ENCODE data around the gene FIGLA. TPM values are rescaled to one million over a fixed set of nuclear protein-coding genes. Genes with fewer than 3 reads are reported as not detected.
A peak's percentile ranks its signal among the peaks of the same experiment; 100 is the strongest.

Gene FIGLA
- total and polyA plus RNA-seq, 5 donors: not detected

DNA sequence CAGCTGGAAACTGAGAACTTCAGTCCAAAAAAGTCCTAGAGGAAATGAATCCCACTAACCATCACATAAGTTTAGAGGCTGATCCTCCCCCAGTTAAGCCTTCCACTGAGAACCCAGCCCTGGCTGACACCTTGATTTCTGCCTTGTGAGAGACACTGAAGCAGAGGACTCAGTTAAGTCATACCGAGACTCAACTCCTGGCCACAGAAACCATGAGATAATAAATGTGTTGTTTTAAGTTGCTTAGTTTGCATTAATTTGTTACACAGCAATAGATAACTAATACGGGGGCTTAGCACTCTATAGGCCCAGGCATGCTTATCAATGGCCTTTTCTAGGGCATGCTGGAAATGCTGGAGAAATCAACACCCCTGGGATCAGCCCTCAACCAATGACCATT, 19.0 kb downstream of the FIGLA start:
- no peaks in the 10 kb centered on the region for H3K9me3 ChIP-seq (ENCODE audit: control insufficient read depth, low read length)
- H3K4me1 ChIP-seq (ENCODE audit: control insufficient read depth, insufficient read depth, low read length): no peaks in the 10 kb centered on the region
- no peak overlapping the region for H3K4me3 ChIP-seq (ENCODE audit: low read length)
- no peaks in the 10 kb centered on the region for H3K27me3 ChIP-seq (ENCODE audit: control insufficient read depth, insufficient read depth)
- ATAC-seq (no peak), DNase-seq (no peak)
- 67% methylated on average over 2 of the region's 2 CpGs for WGBS
- intact Hi-C loops (cut with DNase I): no loop called here
- no peak overlapping the region for H3K27ac ChIP-seq (ENCODE audit: low read length)

DNA sequence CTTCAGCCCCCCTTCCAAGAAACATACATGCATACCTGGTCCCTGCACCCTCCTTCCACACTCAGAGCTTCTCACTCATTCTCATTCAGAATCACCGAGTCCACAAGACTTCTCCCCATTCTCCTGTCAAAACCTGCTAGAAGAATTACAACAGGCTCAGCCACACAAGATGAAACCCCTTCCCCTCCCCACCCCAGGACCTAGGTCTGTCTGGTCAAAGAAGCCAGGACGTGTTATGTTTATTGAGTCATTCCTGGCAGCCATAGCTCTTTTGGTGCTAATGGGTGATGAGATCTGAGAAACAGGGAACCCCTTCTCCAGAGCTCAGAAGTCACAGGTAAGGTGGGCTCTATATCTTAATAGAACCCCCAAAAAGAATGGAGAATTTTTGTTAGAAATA, 21.0 kb downstream of the FIGLA start:
- no peak overlapping the region for H3K27ac ChIP-seq (ENCODE audit: low read length)
- H3K27me3 ChIP-seq (ENCODE audit: control insufficient read depth, insufficient read depth): peaks cover 2% of the 10 kb centered on the region
- H3K4me3 ChIP-seq (ENCODE audit: low read length): no peak overlapping the region
- ATAC-seq: no peak
- DNase-seq: no peak
- H3K9me3 ChIP-seq (ENCODE audit: control insufficient read depth, low read length): no peaks in the 10 kb centered on the region
- intact Hi-C loops (cut with DNase I): no loop called here
- no peaks in the 10 kb centered on the region for H3K4me1 ChIP-seq (ENCODE audit: control insufficient read depth, insufficient read depth, low read length)
- WGBS: 62% methylated on average over 2 of the region's 2 CpGs

DNA sequence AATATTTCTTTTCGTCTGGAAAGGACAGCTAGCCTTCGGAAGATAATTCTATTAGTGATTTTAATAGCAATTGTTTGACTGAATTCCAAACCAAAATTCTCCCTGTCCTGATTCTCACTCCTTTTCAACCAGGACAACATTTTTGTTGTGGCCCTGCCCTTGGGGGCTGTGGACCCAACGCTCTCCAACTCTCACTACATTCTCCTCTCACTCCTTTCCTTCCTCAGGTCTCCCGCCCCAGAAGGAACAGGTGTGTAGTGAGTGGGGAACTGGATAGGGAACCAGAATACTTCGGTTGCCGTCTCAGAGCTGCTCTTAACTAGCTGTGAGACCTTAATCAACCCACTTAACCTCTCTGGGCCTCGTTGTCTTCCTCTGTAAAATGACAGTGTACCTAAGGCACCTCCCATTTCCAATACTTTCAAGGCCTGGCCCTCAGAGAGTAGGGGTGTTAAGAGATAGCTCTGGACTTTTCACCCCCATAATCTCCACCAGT, 21.8 kb downstream of the FIGLA start:
- Histone ChIP-seq H3K27me3 (ENCODE audit: control insufficient read depth, insufficient read depth) (peaks cover 3% of the 10 kb centered on the region), H3K4me3 (ENCODE audit: low read length) (peak overlapping the region; percentile 63), H3K9me3 (ENCODE audit: control insufficient read depth, low read length) (no peaks in the 10 kb centered on the region), H3K4me1 (ENCODE audit: control insufficient read depth, insufficient read depth, low read length) (no peaks in the 10 kb centered on the region), H3K27ac (ENCODE audit: low read length) (no peak overlapping the region)
- 52% methylated on average over 7 of the region's 7 CpGs for WGBS
- intact Hi-C loops (cut with DNase I): no loop called here
- ATAC-seq: no peak
- no peak for DNase-seq

DNA sequence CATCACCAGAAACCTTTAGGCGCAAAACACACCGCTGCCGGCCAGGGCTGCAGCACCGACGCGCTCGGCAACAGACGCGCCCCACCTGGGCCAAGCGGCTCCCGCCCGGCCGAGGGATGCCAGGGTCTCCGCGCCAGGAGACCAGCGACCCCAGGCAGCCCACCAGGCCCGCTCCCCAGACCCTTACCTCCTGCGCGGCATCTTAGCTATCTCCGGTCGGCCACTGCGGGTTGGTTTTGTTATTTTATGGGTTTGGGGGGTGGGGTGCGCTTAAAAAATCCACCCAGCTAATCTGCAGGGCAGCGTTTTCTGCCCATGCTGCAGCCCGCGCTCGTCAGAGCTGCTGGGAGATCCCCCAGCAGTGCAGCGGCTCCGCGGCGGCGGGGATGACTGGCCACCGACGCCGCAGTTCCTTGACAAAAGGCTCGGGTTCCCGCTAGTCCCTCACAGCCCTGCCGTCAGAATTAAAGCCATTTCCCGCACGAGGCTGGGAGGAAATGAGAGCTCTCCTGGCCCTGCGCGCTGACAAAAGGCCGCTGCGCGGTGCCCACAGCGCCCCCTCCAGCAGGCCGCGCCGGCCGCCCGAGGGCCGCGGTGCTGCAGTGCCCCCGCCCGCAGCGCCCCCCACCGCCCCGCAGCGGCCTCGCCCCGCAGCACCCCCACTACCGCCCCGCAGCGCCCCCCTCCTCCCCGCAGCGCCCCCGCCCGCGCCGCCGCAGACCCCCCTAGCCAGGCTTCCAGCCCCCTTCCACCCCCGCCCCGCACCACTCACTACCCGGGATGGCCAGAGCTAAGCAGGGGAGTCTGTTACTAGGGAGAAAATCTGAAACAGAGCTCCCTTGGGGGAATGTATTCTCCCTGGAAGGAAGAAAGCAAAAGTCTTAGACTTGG, 22.5 kb downstream of the FIGLA start, which contains the start of gene ADD2:
Gene ADD2, minus strand, starts transcription at position 502 of the 891 bp plus-strand sequence. CDS start 61,792 bp downstream, outside the sequence.
- DNase-seq (peak; percentile 20 to 56 (median 55)), ATAC-seq (peak; percentile 68 to 79)
- Histone ChIP-seq H3K9me3 (ENCODE audit: control insufficient read depth, low read length) (no peaks in the 10 kb centered on the region), H3K4me1 (ENCODE audit: control insufficient read depth, insufficient read depth, low read length) (no peaks in the 10 kb centered on the region), H3K4me3 (ENCODE audit: low read length) (peak within 1 kb of the TSS; percentile 63), H3K27ac (ENCODE audit: low read length) (no peak within 1 kb of the TSS), H3K27me3 (ENCODE audit: control insufficient read depth, insufficient read depth) (peaks cover 3% of the 10 kb centered on the region)
- intact Hi-C loops (cut with DNase I): no loop called here
- WGBS: under 1% methylated on average over 63 of the region's 74 CpGs

DNA sequence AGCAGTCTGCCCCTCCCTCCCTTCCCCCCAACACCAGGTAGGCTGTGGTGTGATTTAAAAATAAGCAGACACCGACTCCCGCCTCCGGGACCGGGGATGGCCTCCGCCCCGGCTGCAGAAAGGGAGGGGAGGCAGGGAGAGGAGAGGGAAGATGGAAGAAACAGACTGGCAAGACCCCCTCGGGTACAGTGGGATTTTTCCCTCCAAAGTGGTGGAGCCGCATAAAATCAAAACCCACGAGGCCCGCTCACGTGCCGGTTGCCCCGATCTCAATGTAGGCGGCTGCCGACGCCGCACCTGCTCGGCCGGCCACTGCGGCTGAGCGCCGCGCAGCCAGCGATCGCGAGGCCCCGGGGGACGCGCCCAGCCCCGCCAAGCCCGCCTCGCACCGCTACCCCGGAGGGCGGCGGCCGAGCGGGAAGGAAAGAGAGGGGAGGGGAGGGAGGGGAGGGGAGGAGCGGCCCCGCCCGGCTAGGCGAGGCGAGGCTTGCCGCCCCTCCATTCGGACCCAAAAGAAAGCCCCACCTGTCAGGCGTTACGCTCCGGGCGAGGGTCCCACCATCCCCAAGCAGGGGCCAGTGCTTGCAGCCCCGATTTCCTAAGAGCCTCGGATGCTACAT, 23.3 kb downstream of the FIGLA start:
- H3K4me3 ChIP-seq (ENCODE audit: low read length): peak overlapping the region; percentile 63
- peaks cover 3% of the 10 kb centered on the region for H3K27me3 ChIP-seq (ENCODE audit: control insufficient read depth, insufficient read depth)
- H3K4me1 ChIP-seq (ENCODE audit: control insufficient read depth, insufficient read depth, low read length): no peaks in the 10 kb centered on the region
- ATAC-seq: peak; percentile 24 to 53
- H3K27ac ChIP-seq (ENCODE audit: low read length): no peak overlapping the region
- no peaks in the 10 kb centered on the region for H3K9me3 ChIP-seq (ENCODE audit: control insufficient read depth, low read length)
- DNase-seq: peak in 2 of 3 donors; percentile 51
- intact Hi-C loops (cut with DNase I): no loop called here
- under 1% methylated on average over 51 of the region's 51 CpGs for WGBS

DNA sequence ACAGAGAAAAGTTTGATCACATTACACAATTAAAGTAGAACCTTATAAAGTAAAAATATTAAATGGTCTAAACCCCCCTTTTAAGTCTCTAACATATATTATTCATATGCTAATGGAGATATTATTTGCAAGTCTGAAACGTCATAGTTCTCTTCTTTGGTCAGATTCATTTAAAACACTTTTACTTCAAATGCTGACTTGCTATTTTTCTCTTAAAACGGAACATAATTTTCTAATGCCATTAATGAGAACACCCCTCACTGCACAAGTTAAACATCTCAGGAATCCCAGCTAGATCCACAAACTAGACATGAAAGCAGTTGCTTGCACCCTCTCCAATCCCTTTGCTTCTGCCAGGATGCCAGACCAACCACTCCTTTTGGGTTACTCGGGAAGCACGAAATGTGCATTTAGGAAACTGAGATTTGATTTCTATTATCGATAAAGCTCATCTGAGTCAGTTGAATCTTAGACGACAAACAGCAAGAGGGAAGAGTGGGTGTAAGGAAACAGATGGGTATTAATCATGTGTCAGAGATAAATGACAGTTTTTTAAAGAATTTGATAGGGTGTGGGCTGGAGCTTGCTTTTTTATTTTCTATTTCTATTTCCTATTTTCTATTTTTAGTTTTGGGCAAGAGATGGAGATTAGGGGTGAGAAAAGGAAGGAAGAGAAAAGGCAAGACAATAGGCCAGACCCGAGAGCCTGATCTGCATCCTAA, 23.9 kb downstream of the FIGLA start:
- Histone ChIP-seq H3K27me3 (ENCODE audit: control insufficient read depth, insufficient read depth) (peaks cover 3% of the 10 kb centered on the region), H3K27ac (ENCODE audit: low read length) (no peak overlapping the region), H3K9me3 (ENCODE audit: control insufficient read depth, low read length) (no peaks in the 10 kb centered on the region), H3K4me3 (ENCODE audit: low read length) (peak overlapping the region; percentile 63), H3K4me1 (ENCODE audit: control insufficient read depth, insufficient read depth, low read length) (no peaks in the 10 kb centered on the region)
- DNase-seq: no peak
- WGBS: 27% methylated on average over 7 of the region's 7 CpGs
- no peak for ATAC-seq
- intact Hi-C loops (cut with DNase I): no loop called here

DNA sequence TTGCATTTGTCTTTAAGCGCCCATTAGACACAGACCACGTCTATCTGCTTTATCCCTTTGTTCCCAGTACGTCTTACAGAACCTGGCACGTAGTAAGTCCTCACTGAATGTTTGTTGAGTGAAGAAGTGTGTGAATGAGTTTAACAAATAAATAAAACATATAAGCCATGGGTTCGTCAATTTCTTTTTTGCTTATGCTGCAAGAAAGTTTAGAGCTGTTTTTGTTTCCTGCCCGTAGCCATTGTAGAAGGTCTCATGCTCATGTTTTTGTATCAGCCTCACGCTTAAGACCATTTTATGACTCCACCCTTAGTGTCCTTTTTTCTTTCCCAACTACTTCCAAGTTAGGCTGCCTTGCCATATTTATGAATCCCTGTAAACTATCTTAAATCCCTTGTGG, 24.9 kb downstream of the FIGLA start:
- H3K4me3 ChIP-seq (ENCODE audit: low read length): no peak overlapping the region
- H3K27ac ChIP-seq (ENCODE audit: low read length): no peak overlapping the region
- H3K9me3 ChIP-seq (ENCODE audit: control insufficient read depth, low read length): no peaks in the 10 kb centered on the region
- ATAC-seq: no peak
- H3K27me3 ChIP-seq (ENCODE audit: control insufficient read depth, insufficient read depth): peaks cover 3% of the 10 kb centered on the region
- 86% methylated on average over 7 of the region's 7 CpGs for WGBS
- intact Hi-C loops (cut with DNase I): no loop called here
- DNase-seq: no peak
- no peaks in the 10 kb centered on the region for H3K4me1 ChIP-seq (ENCODE audit: control insufficient read depth, insufficient read depth, low read length)

DNA sequence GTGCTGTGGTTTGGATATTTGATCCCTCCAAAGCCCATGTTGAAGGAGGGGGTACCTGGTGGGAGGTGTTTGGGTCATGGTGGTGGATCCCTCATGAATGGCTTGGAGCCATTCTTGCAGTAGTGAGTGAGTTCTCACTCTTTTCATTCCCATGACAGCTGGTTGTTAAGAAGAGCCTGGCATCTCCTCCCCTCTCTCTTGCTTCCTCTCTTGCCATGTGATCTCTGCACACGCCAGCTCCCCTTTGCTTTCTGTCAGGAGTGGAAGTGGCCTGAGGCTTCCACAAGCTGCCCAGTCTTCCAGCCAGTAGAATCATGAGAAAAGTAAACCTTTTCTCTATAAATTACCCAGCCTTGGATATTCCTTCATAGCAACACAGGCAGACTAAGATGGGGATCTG, 31.0 kb downstream of the FIGLA start:
- peaks cover 1% of the 10 kb centered on the region for H3K27me3 ChIP-seq (ENCODE audit: control insufficient read depth, insufficient read depth)
- intact Hi-C loops (cut with DNase I): no loop called here

DNA sequence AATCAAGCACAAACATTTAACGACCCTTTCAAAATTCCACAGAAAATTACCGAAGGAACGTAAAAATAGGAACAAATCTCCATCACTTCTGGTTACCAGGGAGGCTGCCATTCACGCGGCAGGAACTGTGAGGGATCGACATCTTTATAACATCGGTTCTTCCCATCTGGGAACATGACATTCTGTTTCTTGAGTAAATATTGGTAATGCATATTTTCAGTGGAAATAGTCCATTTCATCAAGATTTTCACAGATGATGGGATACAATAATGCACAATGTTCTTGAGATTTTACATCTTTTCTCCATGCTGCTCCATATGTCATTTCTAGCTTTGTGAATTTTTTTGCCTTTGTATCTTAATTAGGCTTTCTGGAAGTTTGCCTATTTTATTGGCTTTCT, 32.5 kb downstream of the FIGLA start:
- intact Hi-C loops (cut with DNase I): no loop called here

More for the DNA sequence above, 31.0 kb downstream of the FIGLA start:
- no peaks in the 10 kb centered on the region for H3K4me1 ChIP-seq (ENCODE audit: control insufficient read depth, insufficient read depth, low read length)
- DNase-seq: no peak
- no peak overlapping the region for H3K27ac ChIP-seq (ENCODE audit: low read length)
- H3K4me3 ChIP-seq (ENCODE audit: low read length): no peak overlapping the region
- 64% methylated on average over 1 of the region's 1 CpG for WGBS
- no peak for ATAC-seq
- H3K9me3 ChIP-seq (ENCODE audit: control insufficient read depth, low read length): no peaks in the 10 kb centered on the region

DNA sequence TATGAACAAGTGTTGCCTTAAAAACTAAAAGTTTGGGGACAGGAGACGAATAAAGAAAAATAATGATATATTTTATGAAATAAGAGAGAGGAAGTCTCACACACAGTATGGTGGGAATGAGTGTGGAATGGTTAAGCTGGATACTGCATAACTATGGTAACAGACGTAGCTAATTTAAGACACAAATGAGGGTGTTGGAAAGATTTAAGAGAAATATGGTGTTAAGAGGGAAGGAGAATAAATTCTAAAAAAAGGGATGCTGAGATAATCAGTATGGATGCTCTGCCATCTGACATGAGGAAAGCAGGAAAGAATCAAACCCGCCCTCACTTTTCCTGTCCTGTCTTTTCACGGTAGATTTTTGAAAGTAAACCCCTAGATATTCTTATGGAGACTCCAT, 33.1 kb downstream of the FIGLA start:
- no peak for ATAC-seq
- WGBS: 73% methylated on average over 4 of the region's 4 CpGs
- no peaks in the 10 kb centered on the region for H3K9me3 ChIP-seq (ENCODE audit: control insufficient read depth, low read length)
- H3K27me3 ChIP-seq (ENCODE audit: control insufficient read depth, insufficient read depth): no peaks in the 10 kb centered on the region
- no peak overlapping the region for H3K4me3 ChIP-seq (ENCODE audit: low read length)
- intact Hi-C loops (cut with DNase I): no loop called here
- DNase-seq: no peak
- no peaks in the 10 kb centered on the region for H3K4me1 ChIP-seq (ENCODE audit: control insufficient read depth, insufficient read depth, low read length)
- no peak overlapping the region for H3K27ac ChIP-seq (ENCODE audit: low read length)

More for the DNA sequence above, 32.5 kb downstream of the FIGLA start:
- ATAC-seq (no peak), DNase-seq (no peak)
- Histone ChIP-seq H3K4me3 (ENCODE audit: low read length) (no peak overlapping the region), H3K9me3 (ENCODE audit: control insufficient read depth, low read length) (no peaks in the 10 kb centered on the region), H3K27ac (ENCODE audit: low read length) (no peak overlapping the region), H3K4me1 (ENCODE audit: control insufficient read depth, insufficient read depth, low read length) (no peaks in the 10 kb centered on the region), H3K27me3 (ENCODE audit: control insufficient read depth, insufficient read depth) (no peaks in the 10 kb centered on the region)
- WGBS: 95% methylated on average over 7 of the region's 7 CpGs

DNA sequence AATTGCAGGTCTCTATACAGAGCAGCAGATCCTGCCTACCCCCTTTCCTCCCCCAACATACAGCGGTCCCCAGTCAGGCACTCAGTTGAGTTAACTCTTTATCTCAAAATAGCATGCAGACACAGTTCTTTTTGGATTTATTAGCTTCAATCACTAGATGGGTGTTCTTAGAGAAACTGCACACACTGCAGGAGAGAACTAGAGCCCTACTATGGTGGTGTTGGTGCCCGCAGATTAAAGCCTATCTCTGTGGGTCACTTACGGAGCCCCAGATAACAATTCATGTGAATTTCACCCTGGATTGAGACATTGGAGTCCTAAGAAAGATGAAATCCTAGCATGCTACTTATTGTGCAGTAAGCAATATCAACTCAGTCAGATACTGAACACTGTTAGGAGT, 34.3 kb downstream of the FIGLA start:
- Histone ChIP-seq H3K27me3 (ENCODE audit: control insufficient read depth, insufficient read depth) (no peaks in the 10 kb centered on the region), H3K4me3 (ENCODE audit: low read length) (no peak overlapping the region), H3K27ac (ENCODE audit: low read length) (no peak overlapping the region), H3K4me1 (ENCODE audit: control insufficient read depth, insufficient read depth, low read length) (no peaks in the 10 kb centered on the region), H3K9me3 (ENCODE audit: control insufficient read depth, low read length) (no peaks in the 10 kb centered on the region)
- ATAC-seq (no peak), DNase-seq (no peak)
- 85% methylated on average over 3 of the region's 3 CpGs for WGBS
- intact Hi-C loops (cut with DNase I): no loop called here
